GM19467 (cell line): ENCODE measurements around the gene GAREM1.

Experiments
- ATAC-seq: cut with Tn5 transposase; IDR thresholded peaks from one replicate; pipeline ENCODE4 v1.9.1; 2021; ENCODE audit warnings: mild to moderate bottlenecking, moderate library complexity; ENCODE audit not compliant: unreplicated experiment

GAREM1 gene

DNA sequence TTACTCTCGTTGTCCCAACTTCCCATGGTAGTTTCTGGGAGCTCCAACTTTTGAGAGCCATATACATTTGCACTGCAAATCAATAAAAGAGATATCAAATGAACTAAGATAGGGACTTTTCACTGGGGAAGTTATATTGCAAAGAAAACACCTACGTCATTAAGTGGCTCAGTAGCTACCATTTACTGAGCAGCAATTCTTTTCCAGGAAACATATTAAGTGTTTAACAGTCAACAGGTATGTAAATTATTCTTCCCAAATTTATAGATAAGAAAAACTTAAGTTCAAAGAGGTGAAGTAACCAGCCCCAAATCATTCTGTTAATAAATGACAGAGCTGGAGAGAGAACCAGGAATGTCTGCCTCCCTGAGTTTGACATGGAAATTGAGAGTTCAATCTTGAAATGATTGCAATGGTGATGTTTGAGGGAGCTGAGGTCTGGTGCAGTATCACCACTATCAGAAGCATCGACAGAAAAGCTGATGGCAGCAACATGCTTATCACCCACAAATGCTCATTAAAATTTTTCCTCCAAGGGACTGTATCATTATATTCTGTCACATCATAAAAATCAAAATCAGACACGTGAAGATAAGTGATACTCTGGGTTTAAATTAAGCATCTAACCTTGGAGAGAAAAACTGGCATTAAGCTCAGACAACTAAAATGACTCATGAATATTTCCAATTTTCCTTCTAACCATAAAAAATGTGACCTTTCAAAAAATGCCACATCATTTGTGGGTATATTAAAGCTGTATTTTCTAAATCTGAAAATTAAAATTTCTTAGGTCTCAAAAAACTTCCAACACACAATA lies 43.4 kb downstream of the GAREM1 start:
- no peak for ATAC-seq

- no peak for ATAC-seq
Observed at GRCh38 chr18:32425466-32425865, 45.2 kb downstream of the GAREM1 start.

GRCh38 chr18:32424696-32425095 lies 46.0 kb downstream of the GAREM1 start:
- no peak for ATAC-seq

- no peak for ATAC-seq
Observed at GRCh38 chr18:32422978-32423740, 47.5 kb downstream of the GAREM1 start.

DNA sequence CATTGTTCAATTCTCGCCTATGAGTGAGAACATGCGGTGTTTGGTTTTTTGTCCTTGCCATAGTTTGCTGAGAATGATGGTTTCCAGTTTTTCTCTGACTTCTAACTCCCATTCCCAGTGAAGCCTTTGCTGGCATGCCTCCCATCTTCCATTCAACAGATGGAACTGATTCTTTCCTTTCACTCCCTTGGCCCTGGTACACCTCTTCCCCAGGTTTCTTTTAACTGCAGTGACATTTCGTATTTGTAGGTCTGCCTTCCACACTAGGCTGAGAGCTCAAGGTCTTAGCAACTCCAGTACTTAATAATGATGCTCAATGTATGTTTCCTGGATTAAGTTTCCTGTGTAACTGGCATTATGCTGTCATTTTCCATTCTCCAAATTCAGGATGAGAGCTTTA lies 48.5 kb downstream of the GAREM1 start:
- ATAC-seq, result no peak

DNA sequence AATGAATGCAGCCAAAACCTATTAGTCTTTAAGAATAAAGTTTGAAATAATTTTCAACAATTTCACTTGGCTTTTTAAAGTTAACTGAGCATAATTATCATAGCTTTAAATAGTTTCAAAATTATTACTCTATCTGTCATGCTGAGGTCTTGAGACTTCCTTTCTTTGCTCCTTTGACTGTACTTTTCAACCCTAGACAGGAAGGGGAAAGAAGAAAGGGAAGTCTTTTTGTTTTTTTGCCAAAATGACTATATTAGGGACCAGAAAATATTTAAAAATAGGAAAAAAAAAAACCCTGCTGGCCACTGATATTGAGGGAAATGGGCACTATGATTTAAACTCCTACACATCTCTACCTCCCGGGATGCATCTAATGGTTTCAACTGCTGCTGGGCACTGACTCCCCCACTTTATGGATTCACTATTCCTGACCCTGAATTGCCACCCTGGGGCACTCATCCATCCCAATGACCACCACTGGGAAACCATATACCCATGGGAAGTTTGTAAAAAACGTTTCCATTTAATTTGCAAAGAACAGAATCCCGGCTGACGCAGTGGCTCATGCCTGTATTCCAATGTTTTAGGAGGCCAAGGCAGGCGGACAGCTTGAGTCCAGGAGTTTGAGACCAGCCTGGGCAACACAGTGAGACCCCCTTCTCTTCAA lies 50.5 kb downstream of the GAREM1 start:
- ATAC-seq, result no peak

- ATAC-seq, result no peak
Observed at GRCh38 chr18:32418148-32418547, 52.5 kb downstream of the GAREM1 start.

GRCh38 chr18:32405588-32405987 lies 65.1 kb downstream of the GAREM1 start:
- ATAC-seq, result no peak

DNA sequence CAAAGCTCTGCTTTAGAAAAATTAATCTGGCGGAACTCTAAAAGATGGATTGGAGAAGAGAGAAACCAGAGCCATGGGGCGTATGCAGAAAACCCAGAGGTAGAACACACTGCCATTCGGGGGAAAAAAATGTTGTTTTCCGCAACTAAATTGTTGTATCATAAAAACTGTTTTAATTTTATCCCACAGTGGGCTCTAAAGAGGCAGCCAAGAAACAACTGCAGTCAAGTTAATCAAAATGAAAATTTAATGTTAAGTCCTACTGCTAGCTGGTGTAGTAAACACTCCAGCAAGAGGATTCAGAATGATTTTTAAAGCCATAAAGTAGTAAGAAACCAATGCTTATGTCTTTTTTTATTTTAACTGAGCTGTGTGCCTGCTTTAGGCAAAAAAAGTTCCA lies 69.1 kb downstream of the GAREM1 start:
- no peak for ATAC-seq

DNA sequence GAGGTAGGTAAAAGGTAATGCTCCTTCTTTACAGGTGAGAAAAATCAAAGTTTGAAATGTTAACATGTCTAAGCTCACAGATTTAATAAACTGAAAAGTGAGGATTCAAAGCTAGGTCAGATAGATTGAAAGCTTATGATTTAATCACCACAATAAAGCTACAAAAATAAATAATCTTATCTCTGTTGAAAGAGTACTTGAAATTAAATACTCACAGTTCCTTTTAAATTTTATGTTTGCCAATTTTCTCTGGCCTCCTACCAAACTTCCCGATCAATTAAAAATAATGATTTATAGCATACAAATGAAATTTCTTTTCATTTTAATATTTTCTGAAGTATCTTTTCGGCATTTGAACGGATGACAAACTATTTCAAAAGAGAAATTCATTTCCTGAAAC lies 77.3 kb downstream of the GAREM1 start:
- no peak for ATAC-seq

- ATAC-seq, result no peak
Observed at GRCh38 chr18:32391126-32391525, 79.6 kb downstream of the GAREM1 start.

DNA sequence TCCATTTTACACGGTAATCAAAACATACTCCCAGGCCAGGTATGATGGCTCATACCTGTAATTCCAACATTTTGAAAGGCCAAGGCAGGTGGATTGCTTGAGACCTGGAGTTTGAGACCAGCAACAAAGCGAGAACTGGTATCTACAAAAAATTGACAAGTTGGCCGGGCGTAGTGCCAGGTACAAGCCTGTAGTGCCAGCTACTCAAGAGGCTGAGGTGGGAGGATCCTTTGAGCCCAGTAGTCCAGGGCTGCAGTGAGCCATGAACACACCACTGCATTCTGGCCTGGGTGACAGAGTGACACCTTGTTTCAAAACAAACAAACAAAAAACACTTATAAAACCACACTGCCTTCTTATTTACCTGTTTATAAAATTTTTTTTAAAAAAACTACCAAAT lies 80.8 kb downstream of the GAREM1 start:
- no peak for ATAC-seq

DNA sequence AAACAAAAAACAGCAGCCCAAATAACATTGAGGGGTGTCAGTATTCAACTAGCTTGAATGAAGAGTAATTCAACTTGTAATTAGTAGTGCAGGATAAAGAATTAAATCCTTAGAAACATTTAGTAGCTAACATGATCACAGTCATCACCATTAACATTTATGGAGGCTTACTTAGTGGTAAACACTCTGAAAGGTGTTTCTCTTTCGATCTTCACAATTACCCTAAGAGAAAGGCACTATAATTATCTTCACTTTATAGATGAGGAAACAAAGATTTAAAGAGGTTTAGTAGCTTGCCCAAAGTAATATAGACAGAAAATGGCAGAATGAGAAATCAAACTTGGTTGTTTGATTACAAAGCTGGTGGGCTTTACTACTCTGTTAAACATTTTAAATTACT lies 81.5 kb downstream of the GAREM1 start:
- no peak for ATAC-seq

- no peak for ATAC-seq
Observed at GRCh38 chr18:32386471-32386870, 84.2 kb downstream of the GAREM1 start.

DNA sequence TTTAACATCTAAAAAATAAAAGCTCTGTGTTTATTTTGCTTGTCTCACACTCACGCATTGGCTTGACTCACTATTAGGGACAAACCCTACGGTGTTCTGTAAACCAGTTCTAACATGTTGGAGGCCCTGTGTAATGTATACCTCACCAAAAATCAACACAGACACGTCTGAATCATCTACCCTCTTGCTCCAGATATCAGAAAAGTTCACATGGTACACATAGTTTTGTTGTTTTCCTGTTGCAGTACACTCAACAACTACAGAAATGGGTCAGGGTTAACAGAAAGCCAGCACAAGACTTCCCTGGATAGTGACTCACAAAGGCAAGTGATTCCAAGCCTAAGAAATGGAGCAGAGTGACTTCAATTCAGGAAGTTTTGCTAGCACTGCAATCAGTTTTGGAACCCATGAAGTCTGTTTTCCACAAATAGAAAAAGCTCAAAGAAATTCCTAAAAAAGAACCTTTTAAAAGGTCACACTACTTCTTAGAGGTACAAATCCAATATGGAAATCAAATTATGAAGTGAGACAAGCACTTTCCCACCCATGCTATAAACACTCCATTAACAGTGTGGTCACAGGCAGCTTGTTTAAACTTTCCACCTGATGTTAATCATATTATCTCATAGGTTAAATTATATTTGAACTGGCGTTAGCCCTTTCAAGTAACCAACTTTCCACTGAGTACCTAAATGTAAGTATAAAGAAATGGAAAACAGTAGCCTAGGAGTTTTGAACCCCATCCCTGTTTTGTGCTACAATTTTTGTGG lies 87.4 kb downstream of the GAREM1 start:
- ATAC-seq, result no peak

DNA sequence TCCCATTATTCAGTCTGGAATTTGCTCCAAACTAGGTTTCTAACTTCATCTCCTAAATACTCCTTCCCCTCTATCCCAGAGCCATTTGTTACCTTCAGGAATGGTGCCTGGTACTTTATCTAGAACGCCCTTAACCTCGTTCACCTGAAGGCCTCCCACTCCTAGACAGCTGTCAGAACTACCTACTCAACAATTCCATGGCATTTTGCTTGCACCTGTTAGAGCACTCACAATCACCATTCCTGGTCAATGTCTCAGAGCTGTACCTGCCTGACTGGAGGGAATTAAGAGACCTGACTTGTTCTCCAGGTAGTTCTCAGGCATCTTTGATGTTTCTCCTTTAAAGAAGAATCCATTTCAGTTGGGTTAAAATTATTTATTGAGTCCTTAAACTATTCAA lies 88.9 kb downstream of the GAREM1 start:
- no peak for ATAC-seq

DNA sequence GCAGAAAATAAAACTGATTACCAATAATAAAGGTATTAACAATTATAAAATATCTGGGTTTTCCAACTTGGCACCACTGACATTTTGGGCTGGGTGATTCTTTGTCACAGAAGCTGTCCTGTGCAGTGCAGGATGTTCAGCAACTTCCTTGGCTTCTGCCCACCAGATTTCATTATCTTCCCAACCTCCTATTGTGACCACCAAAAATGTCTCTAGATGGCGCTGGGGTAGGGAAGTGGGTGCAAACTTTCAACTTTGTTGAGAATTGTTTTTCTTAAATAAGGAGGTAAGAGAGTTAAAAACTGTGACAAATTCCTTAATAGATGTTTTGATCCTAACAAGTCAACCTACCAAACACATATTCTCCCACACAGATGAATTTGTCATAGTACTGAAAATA lies 90.1 kb downstream of the GAREM1 start:
- ATAC-seq, result no peak

DNA sequence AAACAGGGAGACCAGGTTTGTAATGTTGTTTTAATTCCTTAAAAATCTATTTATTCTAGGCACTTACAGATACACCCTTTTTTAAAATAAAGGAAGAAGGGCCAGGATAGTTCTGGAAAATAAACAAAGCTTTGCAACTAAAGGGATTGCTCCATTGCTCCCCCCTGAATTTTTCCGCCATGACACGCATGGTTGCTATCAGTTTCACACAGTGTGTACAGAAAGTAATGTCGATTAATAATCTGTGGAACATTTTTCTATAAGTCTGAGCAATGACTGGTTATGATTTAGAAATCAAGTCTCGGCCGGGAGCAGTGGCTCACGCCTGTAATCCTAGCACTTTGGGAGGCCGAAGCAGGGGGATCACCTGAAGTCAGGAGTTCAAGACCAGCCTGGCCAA lies 90.8 kb downstream of the GAREM1 start:
- ATAC-seq, result no peak

DNA sequence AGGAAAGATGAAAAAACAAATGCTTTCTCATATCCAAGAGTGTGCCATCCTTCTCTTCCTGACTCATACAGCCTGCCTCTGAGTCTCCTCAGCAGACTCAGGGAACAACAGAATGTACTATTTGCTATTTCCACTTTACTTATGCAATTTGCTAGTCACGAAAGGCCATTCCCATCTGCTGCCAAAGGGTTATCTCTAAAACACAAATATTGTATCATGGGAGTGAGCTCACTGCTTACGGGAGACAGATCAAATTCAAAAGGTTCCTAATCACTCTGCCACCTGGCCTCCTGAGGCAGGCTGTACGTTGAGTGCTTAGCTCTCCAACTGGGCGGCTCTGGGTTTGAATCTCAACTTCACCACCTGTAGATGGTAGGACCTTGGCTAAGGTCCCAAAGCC lies 92.0 kb downstream of the GAREM1 start:
- ATAC-seq, result no peak

GRCh38 chr18:32373995-32374394 lies 96.7 kb downstream of the GAREM1 start:
- no peak for ATAC-seq

DNA sequence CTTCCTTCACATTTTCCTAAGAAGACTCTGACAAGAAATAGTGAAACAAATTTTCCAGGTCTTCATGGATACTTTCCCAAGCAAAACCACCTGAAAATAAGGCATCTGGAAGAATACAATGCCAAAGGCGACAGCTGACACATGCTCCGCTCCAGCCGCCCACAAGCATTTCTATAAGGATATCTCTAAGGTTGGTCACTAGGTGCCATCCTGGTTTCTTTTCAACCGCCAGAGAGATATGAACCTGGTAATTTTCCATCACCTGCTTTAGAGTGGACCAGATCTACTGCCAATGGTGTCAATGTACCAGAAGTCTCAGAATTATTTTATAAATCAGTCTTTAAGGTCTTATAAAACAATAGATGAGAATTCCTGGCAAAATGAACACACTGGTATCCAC lies 97.2 kb downstream of the GAREM1 start:
- no peak for ATAC-seq
